ENCODE data around the gene MYCBPAP.

MYCBPAP gene

GRCh38 chr17:50532452-50533024 lies 24.3 kb downstream of the MYCBPAP start, which contains the start of gene EPN3:
TSS of gene EPN3 (plus strand) at chr17:50532735. CDS start at chr17:50536557, 3,822 bp downstream.
- TF ChIP-seq CTCF (IDR thresholded peaks at IDR 0.05; ENCODE audit: control insufficient read depth, insufficient read depth, low read depth, low read length, missing control alignments): no peak
- H3K4me3 ChIP-seq (ENCODE audit: control insufficient read depth, low read depth, low read length): no peak within 1 kb of the TSS
- DNase-seq (ENCODE audit: low read depth): no peak

- no peak for DNase-seq (ENCODE audit: low read depth)
- H3K4me3 ChIP-seq (ENCODE audit: control insufficient read depth, low read depth, low read length): no peak overlapping the region
- TF ChIP-seq CTCF (IDR thresholded peaks at IDR 0.05; ENCODE audit: control insufficient read depth, insufficient read depth, low read depth, low read length, missing control alignments): no peak
Observed at GRCh38 chr17:50533185-50533584, 24.9 kb downstream of the MYCBPAP start.

- no peak for DNase-seq (ENCODE audit: low read depth)
- no peak for TF ChIP-seq CTCF (IDR thresholded peaks at IDR 0.05; ENCODE audit: control insufficient read depth, insufficient read depth, low read depth, low read length, missing control alignments)
- no peak overlapping the region for H3K4me3 ChIP-seq (ENCODE audit: control insufficient read depth, low read depth, low read length)
Observed at GRCh38 chr17:50533720-50534148, 25.5 kb downstream of the MYCBPAP start.

- H3K4me3 ChIP-seq (ENCODE audit: control insufficient read depth, low read depth, low read length): no peak overlapping the region
- TF ChIP-seq CTCF (IDR thresholded peaks at IDR 0.05; ENCODE audit: control insufficient read depth, insufficient read depth, low read depth, low read length, missing control alignments): peak; percentile 40
- DNase-seq (ENCODE audit: low read depth): no peak
Observed at GRCh38 chr17:50534222-50534978, 26.2 kb downstream of the MYCBPAP start.

- no peak for TF ChIP-seq CTCF (IDR thresholded peaks at IDR 0.05; ENCODE audit: control insufficient read depth, insufficient read depth, low read depth, low read length, missing control alignments)
- H3K4me3 ChIP-seq (ENCODE audit: control insufficient read depth, low read depth, low read length): no peak overlapping the region
- DNase-seq (ENCODE audit: low read depth): no peak
Observed at GRCh38 chr17:50534979-50535326, 26.7 kb downstream of the MYCBPAP start.

- no peak for TF ChIP-seq CTCF (IDR thresholded peaks at IDR 0.05; ENCODE audit: control insufficient read depth, insufficient read depth, low read depth, low read length, missing control alignments)
- no peak for DNase-seq (ENCODE audit: low read depth)
- no peak overlapping the region for H3K4me3 ChIP-seq (ENCODE audit: control insufficient read depth, low read depth, low read length)
Observed at GRCh38 chr17:50535407-50535806, 27.2 kb downstream of the MYCBPAP start.

Data from AG09309 (cell line).